HG03378 (cell line): ENCODE data around the gene ENOSF1.

Source experiments
- ATAC-seq: cut with Tn5 transposase; IDR thresholded peaks from one replicate; pipeline ENCODE4 v1.9.1; 2021; ENCODE audit warnings: mild to moderate bottlenecking, moderate library complexity; ENCODE audit not compliant: unreplicated experiment

Gene ENOSF1

GRCh38 chr18:644395-645004, 67.9 kb downstream of the ENOSF1 start:
- ATAC-seq, result peak; percentile 65

GRCh38 chr18:641224-641623, 71.2 kb downstream of the ENOSF1 start:
- no peak for ATAC-seq

- ATAC-seq, result no peak
Measured at GRCh38 chr18:635171-635570, 77.3 kb downstream of the ENOSF1 start.

- ATAC-seq, result no peak
Measured at GRCh38 chr18:634551-635045, 77.8 kb downstream of the ENOSF1 start.

GRCh38 chr18:631560-631959, 80.9 kb downstream of the ENOSF1 start:
- no peak for ATAC-seq

GRCh38 chr18:629269-630150, 82.9 kb downstream of the ENOSF1 start:
- no peak for ATAC-seq

- ATAC-seq, result no peak
Measured at GRCh38 chr18:627231-627630, 85.2 kb downstream of the ENOSF1 start.

GRCh38 chr18:623761-624620, 88.4 kb downstream of the ENOSF1 start:
- ATAC-seq, result peak; percentile 63

GRCh38 chr18:622289-622688, 90.1 kb downstream of the ENOSF1 start:
- ATAC-seq, result no peak

- ATAC-seq, result no peak
Measured at GRCh38 chr18:621291-622043, 91.0 kb downstream of the ENOSF1 start.
